Hepatocyte (in vitro differentiated cells): Measurements from ENCODE around the gene STN1. TPM values are rescaled to one million over a fixed set of nuclear protein-coding genes. Genes with fewer than 3 reads are reported as not detected.

ENCODE experiments used
- DNase-seq: peaks from one replicate; pipeline ENCODE4 v3.0.0-alpha.2; 2016; ENCODE audit warnings: low spot score
- H2AFZ ChIP-seq: fragments of 200-600 bp; sonication (generic); 2 replicates; pipeline ENCODE4 v1.6.0; 2016; ENCODE audit warnings: antibody characterized with exemption, mild to moderate bottlenecking
- H3K27ac ChIP-seq: fragments of 200-600 bp; sonication (generic); 2 replicates; pipeline ENCODE4 v1.5.1; 2016; ENCODE audit warnings: mild to moderate bottlenecking
- H3K27me3 ChIP-seq: fragments of 200-600 bp; sonication (generic); 2 replicates; pipeline ENCODE4 v1.6.1; 2016
- H3K36me3 ChIP-seq: fragments of 200-600 bp; sonication (generic); replicated peaks from 2 replicates; pipeline ENCODE4 v1.5.1; 2016; ENCODE audit warnings: low read depth; ENCODE audit not compliant: insufficient read depth
- H3K4me1 ChIP-seq: fragments of 200-600 bp; sonication (generic); 2 replicates; pipeline ENCODE4 v1.5.1; 2016; ENCODE audit warnings: mild to moderate bottlenecking, moderate library complexity; ENCODE audit not compliant: insufficient read depth
- H3K4me2 ChIP-seq: fragments of 200-600 bp; sonication (generic); 2 replicates; pipeline ENCODE4 v1.6.0; 2016
- H3K4me3 ChIP-seq: fragments of 200-600 bp; sonication (generic); 2 replicates; pipeline ENCODE4 v1.5.1; 2016; ENCODE audit warnings: mild to moderate bottlenecking
- H3K79me2 ChIP-seq: fragments of 200-600 bp; sonication (generic); 2 replicates; pipeline ENCODE4 v1.6.0; 2017; ENCODE audit warnings: mild to moderate bottlenecking
- H3K9me2 ChIP-seq: fragments of 200-600 bp; sonication (generic); replicated peaks from 2 replicates; pipeline ENCODE4 v1.6.0; 2017; ENCODE audit warnings: mild to moderate bottlenecking; ENCODE audit not compliant: insufficient read depth
- H3K9me3 ChIP-seq: fragments of 200-600 bp; sonication (generic); 2 replicates; pipeline ENCODE4 v1.5.1; 2016; ENCODE audit warnings: low read depth, mild to moderate bottlenecking
- H4K20me1 ChIP-seq: fragments of 200-600 bp; sonication (generic); 2 replicates; pipeline ENCODE4 v1.6.0; 2016; ENCODE audit warnings: mild to moderate bottlenecking; ENCODE audit not compliant: insufficient read depth, poor library complexity, severe bottlenecking
- CTCF ChIP-seq: fragments of 200-600 bp; sonication (generic); IDR thresholded peaks from 2 replicates; pipeline ENCODE4 v1.5.1; 2016; ENCODE audit warnings: antibody characterized with exemption, mild to moderate bottlenecking; ENCODE audit not compliant: poor library complexity
- EZH2 ChIP-seq: fragments of 200-600 bp; sonication (generic); IDR thresholded peaks from 2 replicates; pipeline ENCODE4 v1.6.1; 2016; ENCODE audit warnings: antibody characterized with exemption, mild to moderate bottlenecking, borderline replicate concordance
- EZH2phosphoT487 ChIP-seq: fragments of 200-600 bp; sonication (generic); IDR thresholded peaks from one replicate; pipeline ENCODE4 v1.6.1; 2018; ENCODE audit warnings: antibody characterized with exemption, mild to moderate bottlenecking, low read depth, moderate library complexity; ENCODE audit not compliant: unreplicated experiment, severe bottlenecking
- WGBS: methylation state at CpG from one replicate; pipeline ENCODE4 v1.1.6; 2016; ENCODE audit warnings: low lambda C conversion rate; ENCODE audit errors: missing lambda C conversion rate; 5-methylcytosine and 5-hydroxymethylcytosine counted together
- polyA plus RNA-seq: library from polyadenylated mRNA; unstranded; fragments of >200 nt; fragmentation: Nextera tagmentation; extraction: Ambion mirVana; gene quantifications from 2 replicates; pipeline ENCODE4 v1.2.1, GENCODE V29; 2016
- total RNA-seq: library from RNA; depleted of rRNA; stranded (reverse); fragments of >200 nt; gene quantifications from 2 replicates; pipeline ENCODE4 v1.2.3, GENCODE V29; 2014

STN1 gene
- total and polyA plus RNA-seq, 2 experiments from 2014 or later: 20.1 to 20.2 TPM

- WGBS: 89% methylated on average over 6 of the region's 6 CpGs
- no peak overlapping the region for H3K4me3 ChIP-seq
- no peak for TF ChIP-seq EZH2phosphoT487
- no peak overlapping the region for H3K4me2 ChIP-seq
- no peak for DNase-seq
- peaks cover 1% of the 10 kb centered on the region for H3K4me1 ChIP-seq
- no peak overlapping the region for H3K27ac ChIP-seq
- H3K9me3 ChIP-seq: no peaks in the 10 kb centered on the region
- no peaks in the 10 kb centered on the region for H3K79me2 ChIP-seq
- H3K9me2 ChIP-seq: peaks cover 3% of the 10 kb centered on the region
- no peak overlapping the region for H2AFZ ChIP-seq
- H3K27me3 ChIP-seq: no peaks in the 10 kb centered on the region
- H3K36me3 ChIP-seq: no peaks in the 10 kb centered on the region
- H4K20me1 ChIP-seq: no peaks in the 10 kb centered on the region
These were observed 16.3 kb upstream of the STN1 start for GRCh38 chr10:103934308-103934707.

GRCh38 chr10:103933557-103934121, 15.7 kb upstream of the STN1 start:
- H4K20me1 ChIP-seq: no peaks in the 10 kb centered on the region
- TF ChIP-seq EZH2phosphoT487: no peak
- TF ChIP-seq CTCF: no peak
- TF ChIP-seq EZH2: no peak
- H3K27me3 ChIP-seq: no peaks in the 10 kb centered on the region
- H3K4me2 ChIP-seq: no peak overlapping the region
- H3K4me3 ChIP-seq: no peak overlapping the region
- no peak for DNase-seq
- WGBS: 61% methylated on average over 4 of the region's 4 CpGs
- peaks cover 3% of the 10 kb centered on the region for H3K4me1 ChIP-seq
- no peaks in the 10 kb centered on the region for H3K9me3 ChIP-seq
- H3K27ac ChIP-seq: no peak overlapping the region
- no peaks in the 10 kb centered on the region for H3K9me2 ChIP-seq
- no peaks in the 10 kb centered on the region for H3K36me3 ChIP-seq
- H2AFZ ChIP-seq: no peak overlapping the region
- no peaks in the 10 kb centered on the region for H3K79me2 ChIP-seq

GRCh38 chr10:103932971-103933370, 15.0 kb upstream of the STN1 start:
- WGBS: 59% methylated on average over 3 of the region's 3 CpGs
- no peak overlapping the region for H3K4me3 ChIP-seq
- H3K9me2 ChIP-seq: no peaks in the 10 kb centered on the region
- H3K27ac ChIP-seq: no peak overlapping the region
- H2AFZ ChIP-seq: no peak overlapping the region
- H4K20me1 ChIP-seq: no peaks in the 10 kb centered on the region
- DNase-seq: no peak
- TF ChIP-seq CTCF (no peak), EZH2 (no peak), EZH2phosphoT487 (no peak)
- H3K79me2 ChIP-seq: no peaks in the 10 kb centered on the region
- no peaks in the 10 kb centered on the region for H3K36me3 ChIP-seq
- peaks cover 3% of the 10 kb centered on the region for H3K4me1 ChIP-seq
- no peaks in the 10 kb centered on the region for H3K9me3 ChIP-seq
- H3K4me2 ChIP-seq: peak overlapping the region; percentile 4
- H3K27me3 ChIP-seq: no peaks in the 10 kb centered on the region

- Histone ChIP-seq H3K9me2 (no peaks in the 10 kb centered on the region), H3K27me3 (no peaks in the 10 kb centered on the region), H2AFZ (no peak overlapping the region), H3K79me2 (no peaks in the 10 kb centered on the region), H3K4me3 (no peak overlapping the region), H3K4me1 (peaks cover 3% of the 10 kb centered on the region), H3K9me3 (no peaks in the 10 kb centered on the region), H3K36me3 (no peaks in the 10 kb centered on the region), H3K4me2 (no peak overlapping the region), H3K27ac (no peak overlapping the region), H4K20me1 (no peaks in the 10 kb centered on the region)
- TF ChIP-seq CTCF (no peak), EZH2phosphoT487 (no peak), EZH2 (no peak)
- WGBS: 89% methylated on average over 7 of the region's 7 CpGs
- DNase-seq: no peak
These were observed 14.3 kb upstream of the STN1 start for GRCh38 chr10:103932271-103932670.
